PC-9 (cell line): ENCODE measurements around the gene ATP6V1A. TPM values are rescaled to one million over a fixed set of nuclear protein-coding genes. Genes with fewer than 3 reads are reported as not detected.
"Not testable (repeated sequence)": the region's sequence is repeated elsewhere in the genome, so short reads cannot be mapped to it uniquely, and the experiment has no call there.

Experiments
- BruUV-seq: library from RNA; stranded (reverse); fragments of 400-500 nt; replicated peaks from 2 replicates; lab custom pipeline; 2021; lab: Mats Ljungman, UMichigan
- CTCF ChIA-PET: fragments of 300-600 bp; sonication (Branson Sonifier 250); formaldehyde crosslinking; loops from one replicate; lab custom pipeline; 2022; ENCODE audit warnings: antibody characterized with exemption; lab: Charles Lee
- POLR2A ChIA-PET: fragments of 300-600 bp; sonication (Branson Sonifier 250); formaldehyde crosslinking; loops from one replicate; lab custom pipeline; 2022; ENCODE audit warnings: antibody characterized with exemption; ENCODE audit not compliant: unreplicated experiment; lab: Charles Lee
- DNase-seq, 2 experiments: peaks; one replicate each; pipeline versions ENCODE4 v3.0.0 to v3.0.0-alpha.2; 2015 to 2022; ENCODE audit warnings: mixed read lengths in 1 of 2
- H2AFZ ChIP-seq: fragments of 200-600 bp; sonication (generic); 2 replicates; pipeline ENCODE4 v1.8.1; 2017; ENCODE audit warnings: antibody characterized with exemption
- H3F3A ChIP-seq: fragments of 200-600 bp; sonication (generic); 2 replicates; pipeline ENCODE4 v1.8.1; 2017; ENCODE audit warnings: antibody characterized with exemption, mild to moderate bottlenecking, low read depth; ENCODE audit not compliant: insufficient read depth
- H3K27ac ChIP-seq: fragments of 200-600 bp; sonication (generic); 2 replicates; pipeline ENCODE4 v1.6.1; 2016; ENCODE audit warnings: mixed run types
- H3K27me3 ChIP-seq: fragments of 200-600 bp; sonication (generic); 2 replicates; pipeline ENCODE4 v1.6.1; 2016; ENCODE audit warnings: low read depth, mixed run types; ENCODE audit not compliant: insufficient read depth
- H3K36me3 ChIP-seq: fragments of 200-600 bp; sonication (generic); 2 replicates; pipeline ENCODE4 v1.6.1; 2016; ENCODE audit warnings: low read depth, mixed run types
- H3K4me1 ChIP-seq: fragments of 200-600 bp; sonication (generic); replicated peaks from 2 replicates; pipeline ENCODE4 v1.6.1; 2016; ENCODE audit warnings: mixed run types; ENCODE audit not compliant: insufficient read depth
- H3K4me2 ChIP-seq: fragments of 200-600 bp; sonication (generic); 2 replicates; pipeline ENCODE4 v1.6.1; 2017; ENCODE audit warnings: mixed run types
- H3K4me3 ChIP-seq: fragments of 200-600 bp; sonication (generic); 2 replicates; pipeline ENCODE4 v1.6.1; 2016; ENCODE audit warnings: mixed run types
- H3K79me2 ChIP-seq: fragments of 200-600 bp; sonication (generic); 2 replicates; pipeline ENCODE4 v1.6.1; 2017; ENCODE audit warnings: low read depth, mixed run types
- H3K9me2 ChIP-seq: fragments of 200-600 bp; sonication (generic); 2 replicates; pipeline ENCODE4 v1.8.1; 2017; ENCODE audit warnings: mild to moderate bottlenecking; ENCODE audit not compliant: insufficient read depth
- H3K9me3 ChIP-seq: fragments of 200-600 bp; sonication (generic); 2 replicates; pipeline ENCODE4 v1.8.1; 2016; ENCODE audit warnings: low read depth; ENCODE audit not compliant: insufficient read depth
- H4K20me1 ChIP-seq: fragments of 200-600 bp; sonication (generic); 2 replicates; pipeline ENCODE4 v1.8.1; 2017; ENCODE audit not compliant: insufficient read depth
- EZH2 ChIP-seq: fragments of 200-600 bp; sonication (generic); IDR thresholded peaks from 2 replicates; pipeline ENCODE4 v1.8.0; 2017; ENCODE audit warnings: antibody characterized with exemption, low read depth
- intact Hi-C: fragments of 100-400 bp; cut with micrococcal nuclease; formaldehyde crosslinking; loops from one replicate; pipeline ENCODE4 v1.10.0; 2022; ENCODE audit not compliant: unreplicated experiment
- total RNA-seq: library from RNA; stranded (reverse); gene quantifications from 2 replicates; pipeline ENCODE4 v1.2.3, GENCODE V29; 2021
- TF ChIP-seq, protein P1 (sequence below): fragments of 200-600 bp; sonication (generic); conservative IDR thresholded peaks from 2 replicates; pipeline ENCODE4 v1.6.1; 2017; ENCODE audit warnings: mixed run types, antibody characterized with exemption, mild to moderate bottlenecking, moderate library complexity

ATP6V1A gene
- total RNA-seq, 1 experiment from 2014 or later, result 75.1 TPM

DNA sequence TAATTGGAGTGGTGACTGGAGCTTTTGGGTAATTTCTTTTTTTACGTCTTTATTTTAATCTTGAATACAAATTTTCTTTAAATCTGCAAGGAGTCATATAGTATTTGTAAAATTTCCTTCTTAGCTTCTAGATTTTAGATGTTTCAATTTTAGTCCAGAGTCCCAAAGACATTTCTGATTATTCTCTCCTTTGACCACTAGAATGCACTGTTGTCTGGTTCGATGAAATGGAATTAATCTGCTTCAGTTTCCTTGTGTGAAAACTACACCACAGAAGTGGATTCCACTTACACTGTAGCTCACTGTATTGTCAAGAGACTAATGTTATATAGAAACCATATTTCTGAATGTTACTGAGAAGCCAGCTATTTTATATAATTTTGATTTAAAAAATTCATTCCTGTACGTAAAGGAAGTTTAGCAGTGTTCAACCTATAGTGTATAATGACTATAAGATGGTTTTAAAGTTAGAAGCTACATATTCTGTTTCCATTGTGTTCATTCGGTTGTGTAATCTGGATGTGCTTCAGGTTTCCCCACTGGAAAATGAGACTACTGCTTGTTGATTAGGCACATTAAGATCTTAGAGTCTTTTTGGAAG, 97.9 kb downstream of the ATP6V1A start:
- Histone ChIP-seq H3K4me1 (peaks cover 23% of the 10 kb centered on the region), H3K9me3 (no peaks in the 10 kb centered on the region), H3K4me3 (no peak overlapping the region), H3K27ac (no peak overlapping the region), H3K9me2 (no peaks in the 10 kb centered on the region), H3K79me2 (no peaks in the 10 kb centered on the region), H3F3A (no peaks in the 10 kb centered on the region; the same call in 1 of the 2 replicates), H4K20me1 (no peaks in the 10 kb centered on the region), H3K27me3 (no peaks in the 10 kb centered on the region), H2AFZ (no peak overlapping the region), H3K36me3 (no peaks in the 10 kb centered on the region), H3K4me2 (no peak overlapping the region)
- POLR2A ChIA-PET, result interaction anchor here (0.6 kb wide), 1 partner anchor 329 kb away, joined by 11 read pairs; no protein-coding TSS in a partner anchor
- peak in 1 of 2 experiments; percentile 42 for DNase-seq
- CTCF ChIA-PET, result interaction anchor here (0.6 to 2.2 kb wide), 11 partner anchors 19 to 1697 kb away, joined by 3 to 18 read pairs (median 4); no protein-coding TSS in a partner anchor
- intact Hi-C loops, result loop anchor here (1.0 to 5.0 kb wide), 2 partner anchors 69 to 213 kb away; partner anchors contain the start of genes CCDC191 and QTRT2
- no TSS peak for BruUV-seq
- no peak for TF ChIP-seq EZH2
- TF ChIP-seq, protein P1, sequence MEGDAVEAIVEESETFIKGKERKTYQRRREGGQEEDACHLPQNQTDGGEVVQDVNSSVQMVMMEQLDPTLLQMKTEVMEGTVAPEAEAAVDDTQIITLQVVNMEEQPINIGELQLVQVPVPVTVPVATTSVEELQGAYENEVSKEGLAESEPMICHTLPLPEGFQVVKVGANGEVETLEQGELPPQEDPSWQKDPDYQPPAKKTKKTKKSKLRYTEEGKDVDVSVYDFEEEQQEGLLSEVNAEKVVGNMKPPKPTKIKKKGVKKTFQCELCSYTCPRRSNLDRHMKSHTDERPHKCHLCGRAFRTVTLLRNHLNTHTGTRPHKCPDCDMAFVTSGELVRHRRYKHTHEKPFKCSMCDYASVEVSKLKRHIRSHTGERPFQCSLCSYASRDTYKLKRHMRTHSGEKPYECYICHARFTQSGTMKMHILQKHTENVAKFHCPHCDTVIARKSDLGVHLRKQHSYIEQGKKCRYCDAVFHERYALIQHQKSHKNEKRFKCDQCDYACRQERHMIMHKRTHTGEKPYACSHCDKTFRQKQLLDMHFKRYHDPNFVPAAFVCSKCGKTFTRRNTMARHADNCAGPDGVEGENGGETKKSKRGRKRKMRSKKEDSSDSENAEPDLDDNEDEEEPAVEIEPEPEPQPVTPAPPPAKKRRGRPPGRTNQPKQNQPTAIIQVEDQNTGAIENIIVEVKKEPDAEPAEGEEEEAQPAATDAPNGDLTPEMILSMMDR, result peak; percentile 68

DNA sequence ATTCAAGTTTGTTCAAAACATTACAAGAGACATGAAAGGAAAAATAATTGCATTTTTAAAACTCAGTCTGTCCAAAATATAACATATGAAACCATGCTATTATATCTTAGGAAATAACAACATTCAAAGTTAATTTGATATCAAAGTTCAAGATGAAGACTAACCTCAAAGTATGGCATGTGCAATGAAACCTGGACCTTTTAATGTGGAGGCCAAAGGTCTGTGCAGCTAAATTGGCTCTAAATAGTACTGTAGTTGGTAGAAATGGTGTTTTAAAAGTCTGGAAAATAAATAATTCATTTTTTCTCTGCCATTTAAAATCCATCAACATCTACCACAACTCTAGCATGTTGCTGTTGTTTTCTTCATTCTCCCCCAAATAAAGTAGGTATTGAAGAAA, 100.4 kb downstream of the ATP6V1A start:
- Histone ChIP-seq H3K27me3 (no peaks in the 10 kb centered on the region), H3K4me1 (peaks cover 23% of the 10 kb centered on the region), H3K9me3 (no peaks in the 10 kb centered on the region), H3K36me3 (no peaks in the 10 kb centered on the region), H3K79me2 (no peaks in the 10 kb centered on the region), H3K27ac (peak overlapping the region; percentile 71), H3K4me2 (peak overlapping the region; percentile 54; the same call in 1 of the 2 replicates), H3K4me3 (no peak overlapping the region), H3F3A (no peaks in the 10 kb centered on the region; the same call in 1 of the 2 replicates), H3K9me2 (no peaks in the 10 kb centered on the region), H4K20me1 (no peaks in the 10 kb centered on the region), H2AFZ (no peak overlapping the region)
- ChIA-PET POLR2A (no interaction called here), CTCF (interaction anchor here (0.7 kb wide), 1 partner anchor 1756 kb away, joined by 3 read pairs; no protein-coding TSS in a partner anchor)
- intact Hi-C loops, result no loop called here
- no TSS peak for BruUV-seq
- DNase-seq, result no peak
- TF ChIP-seq, protein P1, result no peak
- TF ChIP-seq EZH2, result no peak

- Histone ChIP-seq H3F3A (no peaks in the 10 kb centered on the region; the same call in 1 of the 2 replicates), H4K20me1 (no peaks in the 10 kb centered on the region), H3K4me3 (no peak overlapping the region), H3K4me1 (peaks cover 23% of the 10 kb centered on the region), H3K27me3 (no peaks in the 10 kb centered on the region), H3K36me3 (no peaks in the 10 kb centered on the region), H3K9me2 (no peaks in the 10 kb centered on the region), H3K27ac (peak overlapping the region; percentile 71), H3K9me3 (no peaks in the 10 kb centered on the region), H2AFZ (no peak overlapping the region), H3K79me2 (no peaks in the 10 kb centered on the region), H3K4me2 (peak overlapping the region; percentile 54)
- no peak for TF ChIP-seq EZH2
- TF ChIP-seq, protein P1, result no peak
- ChIA-PET POLR2A (no interaction called here), CTCF (no interaction called here)
- TSS peak; percentile 61 for BruUV-seq
- peak; percentile 7 to 91 for DNase-seq
- intact Hi-C loops, result loop anchor here (2.0 kb wide), 1 partner anchor 51 kb away; no protein-coding TSS in a partner anchor
Measured at GRCh38 chr3:113847664-113848461, 101.0 kb downstream of the ATP6V1A start.

DNA sequence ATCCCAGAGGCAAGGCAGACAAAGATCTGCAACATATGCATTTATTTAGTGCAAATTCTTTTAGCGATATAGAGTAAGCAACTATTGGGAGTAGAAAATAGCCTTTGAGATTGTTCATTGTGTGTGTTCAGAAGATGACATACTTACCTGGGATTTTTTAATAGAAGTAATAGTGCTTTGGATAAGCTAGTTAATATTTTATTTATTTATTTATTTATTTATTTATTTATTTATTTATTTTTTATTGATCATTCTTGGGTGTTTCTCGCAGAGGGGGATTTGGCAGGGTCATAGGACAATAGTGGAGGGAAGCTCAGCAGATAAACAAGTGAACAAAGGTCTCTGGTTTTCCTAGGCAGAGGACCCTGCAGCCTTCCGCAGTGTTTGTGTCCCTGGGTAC, 102.2 kb downstream of the ATP6V1A start:
- H3K27ac ChIP-seq, H3K9me3 ChIP-seq, H3K27me3 ChIP-seq, H3K9me2 ChIP-seq, CTCF ChIA-PET, BruUV-seq, H3K79me2 ChIP-seq, DNase-seq, H3K4me3 ChIP-seq, H3F3A ChIP-seq, H3K4me2 ChIP-seq, H4K20me1 ChIP-seq, H3K36me3 ChIP-seq, H2AFZ ChIP-seq: not testable (repeated sequence)
- peaks cover 23% of the 10 kb centered on the region for H3K4me1 ChIP-seq
- intact Hi-C loops, result loop anchor here (2.0 kb wide), 1 partner anchor 50 kb away; no protein-coding TSS in a partner anchor
- POLR2A ChIA-PET, result interaction anchor here (0.6 kb wide), 1 partner anchor 102 kb away, joined by 4 read pairs; the partner anchor contains the start of gene ATP6V1A
